OCI-LY3 (cell line): Measurements from ENCODE around the gene FMOD.
"Not testable (repeated sequence)": the region's sequence is repeated elsewhere in the genome, so short reads cannot be mapped to it uniquely, and the experiment has no call there.

Experiments
- H2AFZ ChIP-seq: fragments of 200-600, 300-600 bp; shearing (Covaris generic); 2 replicates; pipeline ENCODE4 v1.6.0; 2014; ENCODE audit warnings: antibody characterized with exemption, low read depth, low read length
- H3K27ac ChIP-seq: fragments of 200-600, 300-600 bp; sonication (generic); 2 replicates; pipeline ENCODE4 v1.5.1; 2014; ENCODE audit warnings: mild to moderate bottlenecking, low read length, moderate library complexity, mixed read lengths
- H3K27me3 ChIP-seq: fragments of 200-600, 300-600 bp; sonication (generic); 2 replicates; pipeline ENCODE4 v1.6.1; 2014; ENCODE audit warnings: low read depth, low read length, mixed read lengths
- H3K36me3 ChIP-seq: fragments of 200-600, 300-600 bp; sonication (generic); replicated peaks from 2 replicates; pipeline ENCODE3; 2014; ENCODE audit warnings: low read depth, low read length, mixed read lengths
- H3K4me1 ChIP-seq: fragments of 300-600, 200-600 bp; sonication (generic); 2 replicates; pipeline ENCODE4 v1.6.1; 2014; ENCODE audit warnings: low read length, mixed read lengths
- H3K4me2 ChIP-seq: fragments of 200-600, 300-600 bp; sonication (generic); 2 replicates; pipeline ENCODE4 v1.6.1; 2014; ENCODE audit warnings: low read length, mixed read lengths
- H3K4me3 ChIP-seq: fragments of 300-600, 200-600 bp; sonication (generic); 2 replicates; pipeline ENCODE4 v1.5.1; 2014; ENCODE audit warnings: antibody characterized with exemption, mild to moderate bottlenecking, low read length, moderate library complexity
- H3K79me2 ChIP-seq: fragments of 300-600, 200-600 bp; shearing (Covaris generic); 2 replicates; pipeline ENCODE4 v1.6.1; 2014; ENCODE audit warnings: mild to moderate bottlenecking, low read length, mixed read lengths
- H3K9ac ChIP-seq: fragments of 300-600, 200-600 bp; shearing (Covaris generic); 2 replicates; pipeline ENCODE4 v1.6.0; 2014; ENCODE audit warnings: mild to moderate bottlenecking, low read length, moderate library complexity
- H3K9me3 ChIP-seq: fragments of 200-600, 300-600 bp; shearing (Covaris generic); 2 replicates; pipeline ENCODE4 v1.6.1; 2014; ENCODE audit warnings: low read length, mixed read lengths; ENCODE audit not compliant: insufficient read depth
- H4K20me1 ChIP-seq: fragments of 200-600, 300-600 bp; sonication (generic); 2 replicates; pipeline ENCODE4 v1.6.1; 2016; ENCODE audit warnings: low read length, mixed read lengths; ENCODE audit not compliant: insufficient read depth
- CTCF ChIP-seq: fragments of 200-600, 300-600 bp; sonication (generic); IDR thresholded peaks from 2 replicates; pipeline ENCODE4 v1.5.1; 2014; ENCODE audit warnings: antibody characterized with exemption, low read length, low read depth
- EZH2phosphoT487 ChIP-seq: fragments of 200-600 bp; shearing (Covaris generic); IDR thresholded peaks from 2 replicates; pipeline ENCODE4 v1.6.1; 2018; ENCODE audit warnings: antibody characterized with exemption, mixed run types, low read depth

The FMOD gene

GRCh38 chr1:203320591-203321272 lies 30.2 kb downstream of the FMOD start:
- peak overlapping the region; percentile 74 for H3K27ac ChIP-seq
- no peaks in the 10 kb centered on the region for H3K79me2 ChIP-seq
- TF ChIP-seq EZH2phosphoT487, result no peak
- TF ChIP-seq CTCF, result no peak
- no peaks in the 10 kb centered on the region for H3K27me3 ChIP-seq
- peak overlapping the region; percentile 42 for H3K4me3 ChIP-seq
- H2AFZ ChIP-seq, result no peak overlapping the region; the same call in 1 of the 2 replicates
- peak overlapping the region; percentile 57 for H3K9ac ChIP-seq
- no peaks in the 10 kb centered on the region for H3K36me3 ChIP-seq
- peaks cover 59% of the 10 kb centered on the region for H3K4me1 ChIP-seq
- peak overlapping the region; percentile 83 for H3K4me2 ChIP-seq
- no peaks in the 10 kb centered on the region; the same call in 1 of the 2 replicates for H3K9me3 ChIP-seq
- H4K20me1 ChIP-seq, result no peaks in the 10 kb centered on the region

DNA sequence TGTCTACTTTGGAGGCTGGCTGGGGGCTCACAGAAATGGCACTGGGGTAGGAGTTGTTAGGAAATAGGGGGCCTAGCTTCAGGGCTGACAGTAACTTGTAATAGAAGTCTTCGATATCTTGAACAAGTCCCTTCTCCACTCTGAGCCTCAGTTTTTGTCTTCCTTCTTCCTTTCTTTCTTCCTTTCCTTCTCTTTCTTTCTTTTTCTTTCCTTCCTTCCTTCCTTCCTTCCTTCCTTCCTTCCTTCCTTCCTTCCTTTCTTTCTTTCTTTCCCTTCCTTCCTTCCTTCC lies 32.7 kb downstream of the FMOD start:
- no peak overlapping the region for H3K27ac ChIP-seq
- H3K4me2 ChIP-seq, result no peak overlapping the region
- peaks cover 34% of the 10 kb centered on the region for H3K4me1 ChIP-seq
- H3K4me3 ChIP-seq, result no peak overlapping the region
- no peaks in the 10 kb centered on the region for H3K27me3 ChIP-seq
- H3K36me3 ChIP-seq, result peaks cover 6% of the 10 kb centered on the region
- no peaks in the 10 kb centered on the region for H3K9me3 ChIP-seq
- no peak overlapping the region for H3K9ac ChIP-seq
- H3K79me2 ChIP-seq, result no peaks in the 10 kb centered on the region
- no peaks in the 10 kb centered on the region for H4K20me1 ChIP-seq
- TF ChIP-seq EZH2phosphoT487, result no peak
- no peak for TF ChIP-seq CTCF
- no peak overlapping the region for H2AFZ ChIP-seq

- no peak overlapping the region for H3K9ac ChIP-seq
- H3K4me3 ChIP-seq, result no peak overlapping the region
- no peaks in the 10 kb centered on the region for H3K9me3 ChIP-seq
- peaks cover 6% of the 10 kb centered on the region for H3K36me3 ChIP-seq
- no peak overlapping the region for H3K27ac ChIP-seq
- H3K79me2 ChIP-seq, result no peaks in the 10 kb centered on the region
- no peak overlapping the region for H3K4me2 ChIP-seq
- peaks cover 28% of the 10 kb centered on the region for H3K4me1 ChIP-seq
- no peaks in the 10 kb centered on the region for H3K27me3 ChIP-seq
- TF ChIP-seq EZH2phosphoT487, result no peak
- no peak for TF ChIP-seq CTCF
- no peaks in the 10 kb centered on the region for H4K20me1 ChIP-seq
- H2AFZ ChIP-seq, result no peak overlapping the region
These were observed 33.3 kb downstream of the FMOD start for GRCh38 chr1:203317429-203318228.

GRCh38 chr1:203316626-203317093 lies 34.3 kb downstream of the FMOD start:
- no peak overlapping the region for H2AFZ ChIP-seq
- no peak overlapping the region for H3K27ac ChIP-seq
- no peak for TF ChIP-seq CTCF
- TF ChIP-seq EZH2phosphoT487, result no peak
- peaks cover 19% of the 10 kb centered on the region for H3K4me1 ChIP-seq
- peaks cover 9% of the 10 kb centered on the region for H3K36me3 ChIP-seq
- peaks cover 5% of the 10 kb centered on the region for H4K20me1 ChIP-seq
- H3K4me2 ChIP-seq, result no peak overlapping the region
- no peak overlapping the region for H3K4me3 ChIP-seq
- H3K9me3 ChIP-seq, result no peaks in the 10 kb centered on the region
- H3K27me3 ChIP-seq, result no peaks in the 10 kb centered on the region
- H3K79me2 ChIP-seq, result peaks cover 4% of the 10 kb centered on the region; the same call in 1 of the 2 replicates
- no peak overlapping the region for H3K9ac ChIP-seq

DNA sequence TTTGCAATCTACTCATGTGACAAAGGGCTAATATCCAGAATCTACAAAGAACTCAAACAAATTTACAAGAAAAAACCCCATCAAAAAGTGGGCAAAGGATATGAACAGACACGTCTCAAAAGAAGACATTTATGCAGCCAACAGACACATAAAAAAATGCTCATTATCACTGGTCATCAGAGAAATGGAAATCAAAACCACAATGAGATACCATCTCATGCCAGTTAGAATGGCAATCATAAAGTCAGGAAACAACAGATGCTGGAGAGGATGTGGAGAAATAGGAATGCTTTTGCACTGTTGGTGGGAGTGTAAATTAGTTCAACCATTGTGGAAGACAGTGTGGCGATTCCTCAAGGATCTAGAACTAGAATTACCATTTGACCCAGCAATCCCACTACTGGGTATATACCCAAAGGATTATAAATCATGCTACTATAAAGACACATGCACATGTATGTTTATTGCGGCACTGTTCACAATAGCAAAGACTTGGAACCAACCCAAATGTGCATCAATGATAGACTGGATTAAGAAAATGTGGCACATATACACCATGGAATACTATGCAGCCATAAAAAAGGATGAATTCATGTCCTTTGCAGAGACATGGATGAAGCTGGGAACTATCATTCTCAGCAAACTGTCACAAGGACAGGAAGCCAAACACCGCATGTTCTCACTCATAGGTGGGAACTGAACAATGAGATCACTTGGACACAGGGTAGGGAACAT lies 36.7 kb downstream of the FMOD start:
- Histone ChIP-seq H3K79me2 (peaks cover 25% of the 10 kb centered on the region), H3K36me3 (peaks cover 30% of the 10 kb centered on the region), H4K20me1 (peaks cover 30% of the 10 kb centered on the region)
- not testable (repeated sequence) for H3K9ac ChIP-seq, H3K27me3 ChIP-seq, H2AFZ ChIP-seq, H3K9me3 ChIP-seq, H3K27ac ChIP-seq, H3K4me1 ChIP-seq, H3K4me2 ChIP-seq, H3K4me3 ChIP-seq
